Activated CD4-positive, alpha-beta T cell treated with anti-CD3 and anti-CD28 coated beads for 24 hours (primary cell): ENCODE data around the gene KIAA1549.

Experiments
- DNase-seq, 2 donors: peaks; one replicate each; pipeline ENCODE4 v3.0.0-alpha.2; 2020; ENCODE audit warnings: low read depth in 2 of 2

The KIAA1549 gene

GRCh38 chr7:138907850-138908249 is 73.3 kb downstream of the KIAA1549 start:
- no peak for DNase-seq

- no peak for DNase-seq
Measured at GRCh38 chr7:138907201-138907847, 73.9 kb downstream of the KIAA1549 start.

- DNase-seq = no peak
Measured at GRCh38 chr7:138903859-138904435, 77.2 kb downstream of the KIAA1549 start.

GRCh38 chr7:138903186-138903820 is 77.9 kb downstream of the KIAA1549 start:
- peak; percentile 39 to 52 for DNase-seq

- DNase-seq = no peak
Measured at GRCh38 chr7:138902161-138902560, 79.0 kb downstream of the KIAA1549 start.

- no peak for DNase-seq
Measured at GRCh38 chr7:138900035-138900828, 81.0 kb downstream of the KIAA1549 start.

- DNase-seq = no peak
Measured at GRCh38 chr7:138898802-138899201, 82.4 kb downstream of the KIAA1549 start.

- no peak for DNase-seq
Measured at GRCh38 chr7:138898255-138898654, 82.9 kb downstream of the KIAA1549 start.

GRCh38 chr7:138895679-138896078 is 85.5 kb downstream of the KIAA1549 start:
- no peak for DNase-seq

- DNase-seq = no peak
Measured at GRCh38 chr7:138893258-138893657, 87.9 kb downstream of the KIAA1549 start.

- no peak for DNase-seq
Measured at GRCh38 chr7:138892812-138893211, 88.4 kb downstream of the KIAA1549 start.

- DNase-seq = no peak
Measured at GRCh38 chr7:138892006-138892630, 89.1 kb downstream of the KIAA1549 start.

GRCh38 chr7:138891446-138891810 is 89.8 kb downstream of the KIAA1549 start:
- no peak for DNase-seq

- DNase-seq = no peak
Measured at GRCh38 chr7:138890499-138891445, 90.4 kb downstream of the KIAA1549 start.

- no peak for DNase-seq
Measured at GRCh38 chr7:138889582-138890498, 91.3 kb downstream of the KIAA1549 start.

GRCh38 chr7:138887872-138888656 is 93.1 kb downstream of the KIAA1549 start:
- DNase-seq = no peak

GRCh38 chr7:138887085-138887710 is 94.0 kb downstream of the KIAA1549 start:
- no peak for DNase-seq

- peak in 1 of 2 donors; percentile 62 for DNase-seq
Measured at GRCh38 chr7:138886501-138886917, 94.7 kb downstream of the KIAA1549 start.
